Coronary artery (tissue), 2 donors: Measurements from ENCODE around the gene SDK2.

Experiments
- DNase-seq: peaks from one replicate; pipeline ENCODE4 v3.0.0-alpha.2; 2017; ENCODE audit warnings: low spot score
- H3K27ac ChIP-seq, 2 donors: fragments of 200-600 bp; sonication (generic); one replicate each; pipeline ENCODE4 v1.5.1; 2016 to 2019
- H3K4me3 ChIP-seq: fragments of 200-600 bp; sonication (generic); 2 replicates; pipeline ENCODE4 v1.5.1; 2016; ENCODE audit warnings: mild to moderate bottlenecking, moderate library complexity
- CTCF ChIP-seq: fragments of 200-600 bp; sonication (generic); IDR thresholded peaks from one replicate; pipeline ENCODE4 v1.5.1; 2019; ENCODE audit warnings: antibody characterized with exemption

SDK2 gene

GRCh38 chr17:73301369-73301768 lies 342.9 kb downstream of the SDK2 start:
- no peak for DNase-seq
- no peak overlapping the region for H3K4me3 ChIP-seq
- no peak overlapping the region for H3K27ac ChIP-seq
- no peak for TF ChIP-seq CTCF

- H3K4me3 ChIP-seq: no peak overlapping the region
- no peak for DNase-seq
- peak overlapping the region in 1 of 2 donors; percentile 45 for H3K27ac ChIP-seq
- no peak for TF ChIP-seq CTCF
These were observed 343.9 kb downstream of the SDK2 start for GRCh38 chr17:73300392-73300791.

- Histone ChIP-seq H3K27ac (no peak overlapping the region), H3K4me3 (no peak overlapping the region)
- TF ChIP-seq CTCF: no peak
- no peak for DNase-seq
These were observed 346.0 kb downstream of the SDK2 start for GRCh38 chr17:73297934-73298861.

GRCh38 chr17:73293480-73293911 lies 350.7 kb downstream of the SDK2 start:
- no peak overlapping the region for H3K4me3 ChIP-seq
- H3K27ac ChIP-seq: peak overlapping the region; percentile 95 to 97
- DNase-seq: peak; percentile 88
- TF ChIP-seq CTCF: no peak

GRCh38 chr17:73293031-73293430 lies 351.2 kb downstream of the SDK2 start:
- Histone ChIP-seq H3K27ac (peak overlapping the region; percentile 95 to 97), H3K4me3 (no peak overlapping the region)
- no peak for DNase-seq
- no peak for TF ChIP-seq CTCF

- Histone ChIP-seq H3K4me3 (peak overlapping the region; percentile 60), H3K27ac (peak overlapping the region; percentile 95 to 97)
- peak; percentile 94 for DNase-seq
- no peak for TF ChIP-seq CTCF
These were observed 352.2 kb downstream of the SDK2 start for GRCh38 chr17:73292031-73292531.
